Activated CD4-positive, alpha-beta T cell treated with anti-CD3 and anti-CD28 coated beads for 48 hours (primary cell): ENCODE measurements around the gene SLC25A38.
"Not testable (repeated sequence)": the region's sequence is repeated elsewhere in the genome, so short reads cannot be mapped to it uniquely, and the experiment has no call there.

Source experiments
- DNase-seq: peaks from one replicate; pipeline ENCODE4 v3.0.0-alpha.2; 2020

The SLC25A38 gene

DNA sequence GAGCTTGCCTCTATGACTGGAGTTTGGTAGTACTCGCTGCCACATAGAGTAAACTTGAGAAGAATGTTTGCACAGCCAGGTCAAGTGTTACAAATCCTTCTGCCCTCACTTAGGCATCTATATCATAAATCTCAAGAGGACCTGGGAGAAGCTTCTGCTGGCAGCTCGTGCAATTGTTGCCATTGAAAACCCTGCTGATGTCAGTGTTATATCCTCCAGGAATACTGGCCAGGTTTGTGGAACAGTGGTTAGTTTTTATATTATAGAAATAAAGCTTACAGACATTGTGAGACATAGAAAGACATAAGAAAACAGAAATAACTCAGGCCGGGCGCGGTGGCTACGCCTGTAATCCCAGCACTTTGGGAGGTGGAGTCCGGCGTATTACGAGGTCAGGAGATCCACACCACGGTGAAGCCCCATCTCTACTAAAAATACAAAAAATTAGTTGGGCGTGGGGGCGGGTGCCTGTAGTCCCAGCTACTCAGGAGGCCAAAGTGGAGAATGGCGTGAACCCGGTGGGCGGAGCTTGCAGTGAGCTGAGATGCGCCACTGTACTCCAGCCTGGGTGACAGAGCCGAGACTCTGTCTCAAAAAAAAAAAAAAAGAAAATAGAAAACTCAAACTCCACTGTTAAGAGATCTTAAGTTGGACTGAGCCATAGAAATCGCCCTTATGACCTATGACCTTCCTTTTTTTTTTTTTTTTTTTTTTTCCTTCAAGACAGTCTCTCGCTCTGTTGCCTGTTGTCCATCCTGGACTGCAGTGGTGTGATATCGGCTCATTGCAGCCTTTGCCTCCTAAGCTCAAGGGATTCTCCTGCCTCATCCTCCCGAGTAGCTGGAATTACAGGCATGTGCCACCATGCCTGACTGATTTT is 25.6 kb downstream of the SLC25A38 start:
- DNase-seq: peak; percentile 65

DNA sequence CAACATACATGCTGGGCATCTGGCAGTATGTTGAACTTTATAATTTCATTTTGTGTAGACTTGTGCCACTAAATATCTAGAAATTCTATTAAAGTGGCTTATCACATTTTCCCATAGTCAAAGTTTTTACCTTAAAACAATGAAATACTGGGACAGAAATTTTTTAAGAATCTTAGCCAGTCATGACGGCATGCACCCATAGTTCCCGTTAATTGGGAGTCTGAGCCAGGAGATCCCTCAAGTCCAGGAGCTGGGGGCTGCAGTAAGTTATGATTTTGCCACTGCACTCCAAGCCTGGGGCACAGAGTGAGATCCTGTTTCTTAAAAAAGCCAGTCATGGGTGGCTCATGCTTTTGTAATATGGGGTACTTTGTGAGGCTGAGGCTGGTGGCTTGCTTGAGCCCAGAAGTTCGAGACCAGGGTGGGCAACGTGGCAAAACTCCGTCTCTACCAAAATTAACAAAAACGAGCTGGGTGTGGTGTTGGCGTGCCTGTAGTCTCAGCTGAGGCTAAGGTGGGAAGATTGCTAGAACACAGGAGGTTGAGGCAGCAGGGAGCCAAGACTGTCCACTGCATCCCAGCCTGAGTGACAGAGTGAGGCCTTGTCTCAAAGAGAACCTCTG is 26.5 kb downstream of the SLC25A38 start:
- no peak for DNase-seq

DNA sequence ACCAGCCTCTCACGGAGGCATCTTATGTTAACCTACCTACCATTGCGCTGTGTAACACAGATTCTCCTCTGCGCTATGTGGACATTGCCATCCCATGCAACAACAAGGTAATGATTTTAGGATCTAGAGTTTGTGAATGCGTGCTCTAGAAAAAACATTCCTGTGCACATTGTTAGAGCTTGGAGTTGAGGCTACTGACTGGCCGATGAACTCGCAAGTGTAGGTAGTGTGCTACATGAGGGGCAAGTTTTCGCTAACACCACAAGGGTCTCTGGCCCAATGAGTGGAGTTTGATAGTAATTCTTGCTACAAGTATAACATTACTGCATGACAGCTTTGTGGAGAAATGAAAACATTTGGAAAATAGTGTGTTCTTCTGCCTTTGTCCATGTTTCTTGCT is 27.7 kb downstream of the SLC25A38 start:
- DNase-seq: no peak

GRCh38 chr3:39412668-39413260 is 29.6 kb downstream of the SLC25A38 start:
- DNase-seq: no peak

- DNase-seq: peak; percentile 17
These were observed 30.7 kb downstream of the SLC25A38 start for GRCh38 chr3:39413691-39414420.

DNA sequence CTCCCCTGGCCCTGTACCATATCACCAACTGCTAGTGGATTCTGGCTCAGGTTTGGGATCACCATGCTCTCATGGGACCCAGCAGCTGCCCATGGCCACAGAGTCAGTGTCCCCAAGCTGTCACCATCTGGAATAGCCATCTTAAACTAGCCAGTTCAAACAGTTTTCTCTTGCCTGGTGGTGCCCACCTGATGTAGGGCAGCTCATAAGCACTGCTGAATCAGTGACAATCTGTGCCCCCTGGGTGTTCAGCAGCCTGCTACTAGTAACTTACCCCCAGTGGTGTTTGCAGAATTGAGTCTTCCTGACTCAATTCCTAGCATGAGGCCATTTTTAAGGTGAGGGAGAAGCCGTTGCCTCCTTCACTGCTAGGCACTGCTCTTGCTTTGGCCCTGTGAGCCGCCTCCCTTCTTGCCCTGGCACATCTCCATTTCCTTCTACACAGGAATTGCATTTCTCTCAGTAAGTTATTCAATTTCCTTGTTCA is 31.3 kb downstream of the SLC25A38 start:
- peak; percentile 39 for DNase-seq

DNA sequence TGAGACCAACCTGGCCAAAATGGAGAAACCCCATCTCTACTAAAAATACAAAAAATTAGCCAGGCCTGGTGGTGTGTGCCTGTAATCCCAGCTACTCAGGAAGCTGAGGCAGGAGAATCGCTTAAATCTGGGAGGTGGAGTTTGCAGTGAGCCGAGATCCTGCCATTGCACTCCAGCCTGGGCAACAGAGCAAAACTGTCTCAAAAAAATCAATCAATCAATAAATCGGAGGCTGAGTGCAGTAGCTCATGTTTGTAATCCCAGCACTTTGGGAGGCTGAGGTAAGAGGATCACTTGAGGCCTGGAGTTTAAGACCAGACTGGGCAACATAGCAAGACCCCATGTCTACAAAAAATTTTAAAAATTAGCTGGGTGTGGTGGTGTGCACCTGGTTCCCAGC is 32.1 kb downstream of the SLC25A38 start:
- DNase-seq: not testable (repeated sequence)

DNA sequence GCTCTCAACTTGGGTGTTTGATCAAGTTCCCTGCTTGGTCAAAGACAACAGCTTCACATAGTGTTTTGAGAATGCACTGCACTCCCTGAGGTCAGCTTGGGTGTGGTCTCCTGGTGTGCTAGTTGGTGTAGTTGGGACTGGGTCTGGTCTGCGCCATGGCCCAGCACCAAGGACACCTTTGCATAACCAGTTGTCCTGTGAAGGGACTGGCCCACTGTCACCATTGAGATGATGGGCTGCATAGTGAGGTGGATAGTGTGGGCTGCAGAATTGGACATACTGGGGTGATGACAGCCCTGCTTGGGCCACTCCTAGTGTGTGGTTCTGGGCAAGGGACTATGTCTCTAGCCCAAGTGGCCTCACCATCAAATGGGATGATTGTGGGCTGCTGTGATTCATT is 32.8 kb downstream of the SLC25A38 start:
- DNase-seq: no peak

DNA sequence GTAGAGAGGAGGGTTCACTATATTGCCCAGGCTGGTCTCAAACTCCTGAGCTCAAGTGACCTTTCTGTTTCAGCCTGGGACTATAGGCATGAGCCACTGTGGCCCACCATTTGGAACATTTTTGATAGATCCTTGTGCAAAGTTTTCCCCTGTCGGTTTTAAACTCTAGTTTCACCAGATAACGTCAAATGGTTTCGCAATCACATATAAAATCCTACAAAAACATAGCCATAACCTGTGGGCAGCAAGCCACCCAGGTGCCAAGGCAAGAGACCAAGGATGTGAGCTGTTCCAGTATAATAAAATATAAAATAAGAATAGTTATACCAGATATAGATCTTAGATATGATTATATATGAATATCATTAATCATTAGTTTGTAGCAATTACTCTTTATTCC is 33.8 kb downstream of the SLC25A38 start:
- not testable (repeated sequence) for DNase-seq

DNA sequence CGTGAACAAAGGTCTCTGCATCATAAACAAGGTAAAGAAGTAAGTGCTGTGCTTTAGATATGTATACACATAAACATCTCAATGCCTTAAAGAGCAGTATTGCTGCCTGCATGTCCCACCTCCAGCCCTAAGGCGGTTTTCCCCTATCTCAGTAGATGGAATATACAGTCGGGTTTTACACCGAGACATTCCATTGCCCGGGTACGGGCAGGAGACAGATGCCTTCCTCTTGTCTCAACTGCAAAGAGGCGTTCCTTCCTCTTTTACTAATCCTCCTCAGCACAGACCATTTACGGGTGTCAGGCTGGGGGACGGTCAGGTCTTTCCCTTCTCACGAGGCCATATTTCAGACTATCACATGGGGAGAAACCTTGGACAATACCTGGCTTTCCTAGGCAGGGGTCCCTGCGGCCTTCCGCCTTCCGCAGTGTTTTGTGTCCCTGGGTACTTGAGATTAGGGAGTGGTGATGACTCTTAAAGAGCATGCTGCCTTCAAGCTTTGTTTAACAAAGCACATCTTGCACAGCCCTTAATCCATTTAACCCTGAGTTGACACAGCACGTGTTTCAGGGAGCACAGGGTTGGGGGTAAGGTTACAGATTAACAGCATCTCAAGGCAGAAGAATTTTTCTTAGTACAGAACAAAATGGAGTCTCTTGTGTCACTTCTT is 35.5 kb downstream of the SLC25A38 start:
- not testable (repeated sequence) for DNase-seq

GRCh38 chr3:39419742-39420315 is 36.7 kb downstream of the SLC25A38 start:
- no peak for DNase-seq

GRCh38 chr3:39420543-39420942 is 37.4 kb downstream of the SLC25A38 start:
- no peak for DNase-seq

DNA sequence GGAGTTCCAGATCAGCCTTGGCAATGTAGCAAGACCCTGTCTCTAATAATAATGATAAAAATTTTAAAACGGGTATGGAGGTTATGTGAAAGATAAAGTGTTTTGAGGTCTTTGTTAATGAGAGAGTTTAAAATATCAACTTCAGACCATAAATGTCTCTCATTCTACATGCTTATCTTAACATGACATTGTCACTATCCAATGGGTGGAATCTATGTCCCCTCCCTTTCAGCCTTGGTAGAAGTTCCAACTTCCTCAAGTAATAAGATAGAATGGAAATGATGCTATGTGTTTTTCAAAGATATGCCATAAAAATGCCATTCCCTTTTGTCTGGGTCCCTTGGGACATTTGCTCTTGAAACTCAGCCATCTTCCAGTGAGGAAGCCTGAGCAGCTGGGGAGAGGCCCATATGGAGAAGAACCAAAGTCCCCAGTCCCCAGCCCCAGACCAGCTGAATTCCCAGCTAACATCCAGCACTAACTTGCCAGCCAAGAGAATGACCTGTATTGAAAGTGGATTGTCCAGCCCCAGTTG is 40.3 kb downstream of the SLC25A38 start:
- no peak for DNase-seq

DNA sequence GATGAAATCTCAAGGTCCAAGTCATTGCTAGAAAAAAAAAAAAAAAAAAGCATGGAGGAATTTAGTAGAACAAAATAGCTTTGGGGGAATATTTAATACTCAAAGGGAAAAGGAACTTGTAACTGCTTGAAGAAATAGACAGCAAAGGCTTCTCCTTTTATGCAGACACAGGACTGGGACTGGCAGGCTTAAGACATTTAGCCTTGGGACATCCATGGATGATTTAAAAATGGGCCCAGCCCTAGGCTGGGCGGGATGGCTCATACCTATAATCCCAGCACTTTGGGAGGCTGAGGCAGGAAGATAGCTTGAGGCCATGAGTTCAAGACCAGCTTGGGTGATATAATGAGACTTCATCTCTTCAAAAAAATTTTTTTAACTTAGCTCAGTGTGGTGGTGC is 43.1 kb downstream of the SLC25A38 start:
- DNase-seq: no peak

DNA sequence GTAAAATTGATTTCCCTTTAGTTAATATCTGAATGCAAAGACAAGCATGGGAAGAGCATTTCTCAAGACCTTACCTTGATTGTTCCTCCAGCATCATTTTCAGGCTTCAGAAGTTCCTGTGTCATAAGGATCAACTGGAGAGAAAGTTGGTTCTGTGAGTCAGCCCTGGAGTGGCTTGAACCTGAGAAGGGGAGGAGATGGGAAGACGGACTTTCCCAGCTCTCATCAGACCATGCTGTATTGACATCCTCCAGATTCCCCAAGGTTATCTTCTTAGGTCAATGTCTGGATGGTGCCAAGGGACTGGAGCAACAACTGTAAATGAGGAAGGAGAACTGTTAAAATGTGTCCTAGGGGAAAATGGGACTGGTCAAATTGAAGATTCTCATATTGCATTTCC is 44.3 kb downstream of the SLC25A38 start:
- DNase-seq: no peak

GRCh38 chr3:39428745-39429201 is 45.6 kb downstream of the SLC25A38 start:
- DNase-seq: no peak

DNA sequence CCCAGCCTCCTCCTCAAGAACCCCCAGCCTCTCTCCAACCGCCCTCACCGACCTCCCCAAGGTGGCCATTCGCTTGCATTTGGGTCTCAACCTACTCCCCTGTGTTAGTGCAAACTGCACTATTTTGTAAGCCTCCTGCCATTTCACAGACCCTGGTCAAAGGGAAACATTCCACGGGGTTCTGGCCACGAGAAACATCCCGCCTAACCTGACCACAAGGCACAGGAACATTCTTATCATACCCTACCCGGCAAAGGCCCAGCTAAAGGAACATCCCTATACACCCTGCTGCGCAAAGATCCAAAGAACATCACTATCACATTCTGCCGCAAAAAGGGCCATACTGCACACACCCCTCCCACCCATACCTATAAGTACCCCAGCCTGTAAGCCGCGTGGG is 46.3 kb downstream of the SLC25A38 start:
- DNase-seq: no peak

GRCh38 chr3:39432342-39432741 is 49.2 kb downstream of the SLC25A38 start:
- DNase-seq: no peak

DNA sequence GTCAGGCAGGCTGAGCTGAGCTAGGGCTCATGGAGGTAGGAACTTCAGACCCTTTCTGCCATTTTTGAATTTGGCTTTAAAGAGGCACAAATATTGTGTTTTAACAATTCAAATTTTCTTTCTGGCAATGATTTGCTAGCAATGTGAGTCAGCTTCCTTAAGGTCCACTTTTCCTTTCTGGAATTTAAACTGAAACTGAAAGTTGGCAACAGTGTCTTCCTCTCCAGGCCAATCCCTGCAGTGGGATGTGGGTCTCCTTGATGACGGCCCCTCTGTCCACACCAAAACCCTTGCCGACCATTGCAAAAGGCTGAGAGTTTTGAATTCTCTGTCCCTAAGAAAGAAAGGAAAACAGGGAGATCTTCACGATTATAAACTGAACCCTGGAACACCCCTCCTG is 50.5 kb downstream of the SLC25A38 start:
- no peak for DNase-seq

- DNase-seq: no peak
These were observed 51.4 kb downstream of the SLC25A38 start for GRCh38 chr3:39434574-39434973.

DNA sequence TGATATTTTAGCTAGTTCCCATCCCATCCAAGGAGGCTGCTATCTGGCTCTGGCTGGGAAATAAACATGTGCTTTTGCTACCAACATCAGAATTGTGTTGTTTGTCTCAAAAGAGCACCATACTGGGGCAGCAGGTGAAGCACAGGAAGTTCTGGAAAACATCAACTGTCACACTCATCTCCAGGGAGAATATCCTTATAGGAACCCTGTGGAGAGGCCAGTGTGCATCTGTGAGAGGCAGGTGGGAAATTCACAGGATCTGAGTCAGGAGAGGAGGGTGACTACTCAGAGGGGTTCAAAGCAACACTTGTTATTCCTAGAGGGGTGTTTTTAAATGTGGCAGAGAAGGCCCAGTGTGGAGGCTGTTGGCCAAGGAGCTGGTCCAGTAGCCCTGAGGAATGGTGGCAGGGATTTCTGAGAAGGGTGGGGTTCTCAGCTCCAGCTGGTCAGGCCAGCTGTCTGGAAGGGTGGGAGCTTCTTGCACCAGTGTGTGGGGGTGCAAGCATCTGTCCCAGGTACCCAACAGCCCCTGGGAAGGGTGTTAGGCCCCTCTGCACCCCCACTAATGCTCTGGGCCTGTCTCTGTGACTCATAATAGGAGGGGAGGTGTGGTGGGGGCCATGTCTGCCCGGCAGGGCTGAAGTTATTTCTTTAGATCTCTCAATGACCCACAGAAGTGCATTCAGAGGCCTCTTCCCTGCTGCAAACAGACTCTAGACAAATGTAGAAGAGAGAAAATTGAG is 52.0 kb downstream of the SLC25A38 start:
- DNase-seq: no peak
